PC-3 (cell line): Measurements from ENCODE around the gene SURF4. TPM values are rescaled to one million over a fixed set of nuclear protein-coding genes. Genes with fewer than 3 reads are reported as not detected.
A peak's percentile ranks its signal among the peaks of the same experiment; 100 is the strongest.

Source experiments
- ATAC-seq: fragments of 200-7000 bp; cut with Tn5 transposase; 2 replicates; pipeline ENCODE4 v1.9.1; 2020; ENCODE audit warnings: mild to moderate bottlenecking, moderate library complexity
- BruUV-seq: library from RNA; stranded (reverse); fragments of 400-500 nt; replicated peaks from 2 replicates; lab custom pipeline; 2021; lab: Mats Ljungman, UMichigan
- CTCF ChIA-PET: fragments of 300-600 bp; sonication (Branson Sonifier 250); formaldehyde crosslinking; loops from one replicate; lab custom pipeline; 2022; ENCODE audit warnings: antibody characterized with exemption; lab: Charles Lee
- POLR2A ChIA-PET: fragments of 300-600 bp; sonication (Branson Sonifier 250); formaldehyde crosslinking; loops from one replicate; lab custom pipeline; 2022; ENCODE audit warnings: antibody characterized with exemption; ENCODE audit not compliant: unreplicated experiment; lab: Charles Lee
- DNase-seq: peaks from one replicate; pipeline ENCODE4 v3.0.0-alpha.2; 2015
- H2AFZ ChIP-seq: fragments of 300-600 bp; sonication (generic); 2 replicates; pipeline ENCODE4 v1.6.0; 2016; ENCODE audit warnings: antibody characterized with exemption, low read length
- H3F3A ChIP-seq: fragments of 300-600 bp; sonication (generic); one replicate; pipeline ENCODE4 v1.6.0; 2017; ENCODE audit warnings: antibody characterized with exemption, low read length, control low read depth, mild to moderate bottlenecking; ENCODE audit not compliant: unreplicated experiment
- H3K27ac ChIP-seq: fragments of 300-600 bp; sonication (generic); 2 replicates; pipeline ENCODE4 v1.5.1; 2016; ENCODE audit warnings: mild to moderate bottlenecking, low read length
- H3K27me3 ChIP-seq: fragments of 300-600 bp; sonication (generic); 2 replicates; pipeline ENCODE4 v1.6.1; 2016; ENCODE audit warnings: low read length, mixed read lengths
- H3K36me3 ChIP-seq: fragments of 300-600 bp; sonication (generic); 2 replicates; pipeline ENCODE4 v1.6.1; 2016; ENCODE audit warnings: low read depth, mixed run types, low read length, mixed read lengths
- H3K4me1 ChIP-seq: fragments of 300-600 bp; sonication (generic); 2 replicates; pipeline ENCODE4 v1.5.1; 2016; ENCODE audit warnings: low read length; ENCODE audit not compliant: insufficient read depth
- H3K4me2 ChIP-seq: fragments of 300-600 bp; sonication (generic); 2 replicates; pipeline ENCODE4 v1.6.0; 2016; ENCODE audit warnings: low read length
- H3K4me3 ChIP-seq: fragments of 300-600 bp; sonication (generic); 2 replicates; pipeline ENCODE4 v1.5.1; 2016; ENCODE audit warnings: mild to moderate bottlenecking, low read length, mixed read lengths
- H3K79me2 ChIP-seq: fragments of 300-600 bp; sonication (generic); 2 replicates; pipeline ENCODE4 v1.6.1; 2017; ENCODE audit warnings: low read length, mixed read lengths
- H3K9ac ChIP-seq: fragments of 300-600 bp; sonication (generic); 2 replicates; pipeline ENCODE4 v1.6.0; 2016; ENCODE audit warnings: mild to moderate bottlenecking, low read length
- H3K9me2 ChIP-seq: fragments of 300-600 bp; sonication (generic); replicated peaks from 2 replicates; pipeline ENCODE4 v1.6.1; 2016; ENCODE audit warnings: mixed run types, low read length, mixed read lengths
- H3K9me3 ChIP-seq: fragments of 300-600 bp; sonication (generic); 2 replicates; pipeline ENCODE4 v1.6.1; 2016; ENCODE audit warnings: low read length, mixed read lengths
- H4K20me1 ChIP-seq: fragments of 300-600 bp; sonication (generic); 2 replicates; pipeline ENCODE4 v1.6.1; 2016; ENCODE audit warnings: low read length, mixed read lengths
- CTCF ChIP-seq: fragments of 300-600 bp; sonication (generic); conservative IDR thresholded peaks from 2 replicates; pipeline ENCODE4 v1.5.1; 2017; ENCODE audit warnings: antibody characterized with exemption, low read depth, mild to moderate bottlenecking, low read length
- EZH2 ChIP-seq: fragments of 300-600 bp; sonication (generic); IDR thresholded peaks from one replicate; pipeline ENCODE4 v1.6.1; 2017; ENCODE audit warnings: antibody characterized with exemption, mild to moderate bottlenecking, low read length; ENCODE audit not compliant: unreplicated experiment
- EZH2phosphoT487 ChIP-seq: fragments of 300-600 bp; sonication (generic); IDR thresholded peaks from 2 replicates; pipeline ENCODE4 v1.6.1; 2018; ENCODE audit warnings: mild to moderate bottlenecking, antibody characterized with exemption, low read length, borderline replicate concordance
- intact Hi-C: fragments of 100-400 bp; cut with micrococcal nuclease; formaldehyde crosslinking; loops from 2 replicates; pipeline ENCODE4 v1.9.0; 2023
- total RNA-seq: library from RNA; depleted of rRNA; stranded (reverse); fragments of >200 nt; gene quantifications from 2 replicates; pipeline ENCODE4 v1.2.3, GENCODE V29; 2014

The SURF4 gene
- total RNA-seq, 1 experiment from 2014 or later = 161 TPM

DNA sequence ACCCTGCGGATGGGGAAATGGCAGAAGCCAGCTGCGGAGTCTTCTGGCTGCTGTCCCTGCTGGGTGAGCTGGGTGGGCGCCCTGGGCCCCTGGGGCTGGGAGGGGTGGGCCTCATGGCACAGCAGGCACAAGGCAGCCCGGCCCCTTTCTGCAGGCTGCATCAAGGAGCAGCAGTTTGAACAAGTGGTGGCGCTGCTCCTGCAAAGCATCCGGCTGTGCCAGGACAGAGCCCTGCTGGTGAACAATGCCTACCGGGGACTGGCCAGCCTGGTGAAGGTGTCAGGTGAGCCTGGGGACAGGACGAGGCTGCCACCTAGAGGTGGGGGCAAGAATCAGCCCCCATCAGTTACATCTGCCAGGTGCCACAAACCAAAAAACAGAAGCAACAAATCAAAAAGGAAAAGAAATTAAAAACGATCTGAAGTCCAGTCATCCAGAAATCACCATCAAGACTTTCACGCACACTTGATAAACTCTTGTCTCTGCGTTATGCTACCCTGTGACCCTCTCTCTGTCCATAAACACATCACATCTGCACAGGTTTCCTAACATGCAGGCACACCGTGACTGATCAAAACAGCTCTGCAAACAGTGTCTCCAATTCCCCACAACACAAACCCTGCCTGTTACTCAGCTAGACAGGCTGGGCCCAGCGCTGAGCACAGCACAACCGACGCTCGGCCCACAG, 28.1 kb upstream of the SURF4 start:
- no peaks in the 10 kb centered on the region for H3K9me2 ChIP-seq
- no peaks in the 10 kb centered on the region for H4K20me1 ChIP-seq
- BruUV-seq = no TSS peak
- H3K36me3 ChIP-seq = peaks cover 17% of the 10 kb centered on the region; the same call in 1 of the 2 replicates
- H3K9me3 ChIP-seq = no peaks in the 10 kb centered on the region
- POLR2A ChIA-PET = no interaction called here
- H3K4me3 ChIP-seq = no peak overlapping the region
- H3K4me1 ChIP-seq = no peaks in the 10 kb centered on the region
- H3K27me3 ChIP-seq = no peaks in the 10 kb centered on the region
- H3F3A ChIP-seq = no peaks in the 10 kb centered on the region
- no peak overlapping the region for H3K4me2 ChIP-seq
- intact Hi-C loops = no loop called here
- DNase-seq = peak; percentile 51
- no peak overlapping the region for H2AFZ ChIP-seq
- CTCF ChIA-PET = no interaction called here
- H3K79me2 ChIP-seq = no peaks in the 10 kb centered on the region
- H3K9ac ChIP-seq = no peak overlapping the region
- H3K27ac ChIP-seq = no peak overlapping the region
- TF ChIP-seq CTCF (peak; percentile 70), EZH2phosphoT487 (no peak)
- ATAC-seq = peak; percentile 48

GRCh38 chr9:133402689-133403088, 26.8 kb upstream of the SURF4 start:
- no peaks in the 10 kb centered on the region for H3F3A ChIP-seq
- H3K4me3 ChIP-seq = no peak overlapping the region
- H2AFZ ChIP-seq = no peak overlapping the region
- intact Hi-C loops = no loop called here
- ChIA-PET POLR2A (no interaction called here), CTCF (no interaction called here)
- TF ChIP-seq CTCF = no peak
- TF ChIP-seq EZH2phosphoT487 = no peak
- no peak for TF ChIP-seq EZH2
- no peaks in the 10 kb centered on the region for H3K9me3 ChIP-seq
- no peak overlapping the region for H3K27ac ChIP-seq
- ATAC-seq (no peak), DNase-seq (no peak)
- no peaks in the 10 kb centered on the region for H3K9me2 ChIP-seq
- peaks cover 17% of the 10 kb centered on the region; the same call in 1 of the 2 replicates for H3K36me3 ChIP-seq
- BruUV-seq = no TSS peak
- H3K9ac ChIP-seq = no peak overlapping the region
- H3K4me2 ChIP-seq = no peak overlapping the region
- no peaks in the 10 kb centered on the region for H3K27me3 ChIP-seq
- no peaks in the 10 kb centered on the region for H3K79me2 ChIP-seq
- no peaks in the 10 kb centered on the region for H4K20me1 ChIP-seq
- no peaks in the 10 kb centered on the region for H3K4me1 ChIP-seq

DNA sequence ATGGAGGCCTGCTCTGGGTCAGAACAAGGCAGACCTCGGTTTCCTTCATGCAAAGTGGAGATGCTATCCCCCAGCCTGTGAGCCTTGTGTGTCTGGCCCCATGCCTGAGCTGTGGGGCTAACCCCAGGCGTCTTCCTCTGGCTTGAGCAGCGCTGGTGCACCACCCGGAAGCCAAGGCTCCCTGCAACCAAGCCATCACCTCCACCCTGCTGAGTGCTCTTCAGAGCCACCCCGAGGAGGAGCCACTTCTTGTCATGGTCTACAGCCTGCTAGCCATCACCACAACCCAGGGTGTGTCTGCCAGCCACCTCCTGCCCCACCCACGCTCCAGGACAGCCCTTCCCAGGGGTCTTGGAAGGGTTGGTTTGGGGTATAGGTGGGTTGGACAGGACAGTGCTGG, 25.7 kb upstream of the SURF4 start:
- ATAC-seq (no peak), DNase-seq (no peak)
- intact Hi-C loops = no loop called here
- Histone ChIP-seq H3K9me3 (no peaks in the 10 kb centered on the region), H3K4me3 (no peak overlapping the region), H3K27ac (no peak overlapping the region), H4K20me1 (no peaks in the 10 kb centered on the region), H3F3A (no peaks in the 10 kb centered on the region), H3K79me2 (no peaks in the 10 kb centered on the region), H3K27me3 (no peaks in the 10 kb centered on the region), H3K36me3 (peaks cover 11% of the 10 kb centered on the region; the same call in 1 of the 2 replicates), H3K4me2 (no peak overlapping the region), H3K9ac (no peak overlapping the region), H2AFZ (no peak overlapping the region), H3K4me1 (no peaks in the 10 kb centered on the region), H3K9me2 (no peaks in the 10 kb centered on the region)
- POLR2A ChIA-PET = no interaction called here
- TF ChIP-seq CTCF (no peak), EZH2phosphoT487 (no peak), EZH2 (no peak)
- CTCF ChIA-PET = no interaction called here
- no TSS peak for BruUV-seq
